Nephron progenitor cell (in vitro differentiated cells): Measurements from ENCODE around the gene SCMH1.
A peak's percentile ranks its signal among the peaks of the same experiment; 100 is the strongest.

Experiments
- DNase-seq: peaks from one replicate; pipeline ENCODE4 v3.0.0; 2021
- H3K27ac Mint-ChIP-seq: 2 replicates; pipeline ENCODE4 v1.8.0; 2021; ENCODE audit warnings: mild to moderate bottlenecking, moderate library complexity, mixed read lengths
- H3K27me3 Mint-ChIP-seq: 2 replicates; pipeline ENCODE4 v1.8.0; 2021; ENCODE audit warnings: mild to moderate bottlenecking, low read depth, mixed read lengths; ENCODE audit not compliant: poor library complexity
- H3K36me3 Mint-ChIP-seq: 2 replicates; pipeline ENCODE4 v1.8.0; 2021; ENCODE audit warnings: low read depth, mixed read lengths
- H3K4me1 Mint-ChIP-seq: 2 replicates; pipeline ENCODE4 v1.8.0; 2021; ENCODE audit warnings: mixed read lengths
- H3K4me3 Mint-ChIP-seq: 2 replicates; pipeline ENCODE4 v1.8.0; 2021; ENCODE audit warnings: mild to moderate bottlenecking, moderate library complexity, mixed read lengths
- H3K9me3 Mint-ChIP-seq: 2 replicates; pipeline ENCODE4 v1.8.0; 2021; ENCODE audit warnings: mild to moderate bottlenecking, moderate library complexity, mixed read lengths
- CTCF ChIP-seq: fragments of 200-600 bp; sonication (generic); IDR thresholded peaks from 2 replicates; pipeline ENCODE4 v1.5.0; 2021; ENCODE audit warnings: antibody characterized with exemption

The SCMH1 gene

GRCh38 chr1:41033272-41033671 lies 208.8 kb downstream of the SCMH1 start:
- TF ChIP-seq CTCF = no peak
- Mint-ChIP-seq H3K27me3 (no peaks in the 10 kb centered on the region), H3K27ac (no peak overlapping the region), H3K4me3 (no peak overlapping the region), H3K9me3 (no peaks in the 10 kb centered on the region), H3K4me1 (no peaks in the 10 kb centered on the region), H3K36me3 (peaks cover 47% of the 10 kb centered on the region)
- no peak for DNase-seq

GRCh38 chr1:41032147-41032546 lies 210.0 kb downstream of the SCMH1 start:
- H3K9me3 Mint-ChIP-seq = no peaks in the 10 kb centered on the region
- H3K36me3 Mint-ChIP-seq = peaks cover 57% of the 10 kb centered on the region
- TF ChIP-seq CTCF = no peak
- H3K27me3 Mint-ChIP-seq = no peaks in the 10 kb centered on the region
- no peak overlapping the region for H3K27ac Mint-ChIP-seq
- no peak overlapping the region for H3K4me3 Mint-ChIP-seq
- peaks cover 4% of the 10 kb centered on the region for H3K4me1 Mint-ChIP-seq
- no peak for DNase-seq

- Mint-ChIP-seq H3K27ac (peak overlapping the region; percentile 47), H3K4me1 (peaks cover 4% of the 10 kb centered on the region), H3K4me3 (no peak overlapping the region), H3K27me3 (no peaks in the 10 kb centered on the region), H3K9me3 (no peaks in the 10 kb centered on the region), H3K36me3 (peaks cover 68% of the 10 kb centered on the region)
- no peak for DNase-seq
- no peak for TF ChIP-seq CTCF
Measured at GRCh38 chr1:41030872-41031616, 211.1 kb downstream of the SCMH1 start.

- Mint-ChIP-seq H3K9me3 (no peaks in the 10 kb centered on the region), H3K27ac (peak overlapping the region; percentile 59), H3K36me3 (peaks cover 60% of the 10 kb centered on the region), H3K4me1 (peaks cover 11% of the 10 kb centered on the region), H3K4me3 (no peak overlapping the region), H3K27me3 (no peaks in the 10 kb centered on the region)
- no peak for DNase-seq
- TF ChIP-seq CTCF = no peak
Measured at GRCh38 chr1:41028034-41028642, 214.0 kb downstream of the SCMH1 start.

GRCh38 chr1:41025979-41026819 lies 215.9 kb downstream of the SCMH1 start:
- Mint-ChIP-seq H3K4me1 (peaks cover 27% of the 10 kb centered on the region), H3K27ac (peak overlapping the region; percentile 39), H3K27me3 (no peaks in the 10 kb centered on the region), H3K4me3 (no peak overlapping the region), H3K9me3 (no peaks in the 10 kb centered on the region), H3K36me3 (peaks cover 45% of the 10 kb centered on the region)
- no peak for DNase-seq
- TF ChIP-seq CTCF = no peak
